KOPT-K1 (cell line): ENCODE results near the gene KLF7.
"Not testable (repeated sequence)": the region's sequence is repeated elsewhere in the genome, so short reads cannot be mapped to it uniquely, and the experiment has no call there.

Experiments used
- H3K27ac ChIP-seq: fragments of 200-600 bp; sonication (generic); 2 replicates; pipeline ENCODE4 v1.5.1; 2016; ENCODE audit warnings: antibody characterized with exemption, mild to moderate bottlenecking, low read depth, low read length; ENCODE audit not compliant: poor library complexity, severe bottlenecking
- H3K36me3 ChIP-seq: fragments of 200-600 bp; sonication (generic); 2 replicates; pipeline ENCODE4 v1.5.1; 2017; ENCODE audit warnings: antibody characterized with exemption, mild to moderate bottlenecking, low read length, moderate library complexity; ENCODE audit not compliant: insufficient read depth
- H3K9me3 ChIP-seq: fragments of 200-600 bp; sonication (generic); 2 replicates; pipeline ENCODE4 v1.5.1; 2017; ENCODE audit warnings: antibody characterized with exemption, low read length, mild to moderate bottlenecking; ENCODE audit not compliant: insufficient read depth, poor library complexity, severe bottlenecking

KLF7 gene

GRCh38 chr2:207039225-207039624 lies 126.5 kb downstream of the KLF7 start:
- H3K9me3 ChIP-seq = no peaks in the 10 kb centered on the region
- H3K27ac ChIP-seq = no peak overlapping the region
- H3K36me3 ChIP-seq = no peaks in the 10 kb centered on the region

- H3K27ac ChIP-seq = no peak overlapping the region
- H3K36me3 ChIP-seq = no peaks in the 10 kb centered on the region
- peaks cover 6% of the 10 kb centered on the region for H3K9me3 ChIP-seq
Measured at GRCh38 chr2:207038299-207038698, 127.4 kb downstream of the KLF7 start.

- Histone ChIP-seq H3K9me3 (peaks cover 10% of the 10 kb centered on the region), H3K27ac (no peak overlapping the region), H3K36me3 (no peaks in the 10 kb centered on the region)
Measured at GRCh38 chr2:207037896-207038295, 127.9 kb downstream of the KLF7 start.

- not testable (repeated sequence) for H3K27ac ChIP-seq, H3K36me3 ChIP-seq
- peaks cover 10% of the 10 kb centered on the region for H3K9me3 ChIP-seq
Measured at GRCh38 chr2:207037023-207037422, 128.7 kb downstream of the KLF7 start.

GRCh38 chr2:207035875-207036274 lies 129.9 kb downstream of the KLF7 start:
- Histone ChIP-seq H3K9me3 (peaks cover 10% of the 10 kb centered on the region), H3K27ac (no peak overlapping the region), H3K36me3 (no peaks in the 10 kb centered on the region)

- Histone ChIP-seq H3K27ac (no peak overlapping the region), H3K36me3 (no peaks in the 10 kb centered on the region)
Measured at GRCh38 chr2:207032490-207032889, 133.3 kb downstream of the KLF7 start.

More at GRCh38 chr2:207032490-207032889, 133.3 kb downstream of the KLF7 start:
- H3K9me3 ChIP-seq = peaks cover 10% of the 10 kb centered on the region
